Right atrium auricular region (tissue), 2 donors: Measurements from ENCODE around the gene YAP1. TPM values are rescaled to one million over a fixed set of nuclear protein-coding genes. Genes with fewer than 3 reads are reported as not detected.
A peak's percentile ranks its signal among the peaks of the same experiment; 100 is the strongest.

ENCODE experiments used
- DNase-seq: peaks from one replicate; pipeline ENCODE4 v3.0.0-alpha.2; 2019; ENCODE audit warnings: low spot score
- H3K27ac ChIP-seq, 2 donors: fragments of 200-600 bp; sonication (generic); 1 replicate in 1 of 2; 2 replicates in 1 of 2; pipeline ENCODE4 v1.5.1; 2016 to 2019
- H3K27me3 ChIP-seq, 2 donors: fragments of 200-600 bp; sonication (generic); one replicate each; pipeline versions ENCODE4 v1.5.1 to v1.6.0; 2017 to 2019
- H3K36me3 ChIP-seq: fragments of 200-600 bp; sonication (generic); one replicate; pipeline ENCODE4 v1.5.1; 2016
- H3K4me1 ChIP-seq, 2 donors: fragments of 200-600 bp; sonication (generic); one replicate each; pipeline versions ENCODE4 v1.5.1 to v1.6.0; 2017 to 2019
- H3K4me3 ChIP-seq, 2 donors: fragments of 200-600 bp; sonication (generic); 1 replicate in 1 of 2; 2 replicates in 1 of 2; pipeline ENCODE4 v1.5.1; 2017 to 2019; ENCODE audit warnings: mild to moderate bottlenecking in 1 of 2, moderate library complexity in 1 of 2
- H3K9me3 ChIP-seq, 2 donors: fragments of 200-600 bp; sonication (generic); one replicate each; pipeline ENCODE4 v1.5.1; 2019
- CTCF ChIP-seq, 2 donors: fragments of 200-600 bp; sonication (generic); IDR thresholded peaks; one replicate each; pipeline ENCODE4 v1.5.1; 2019; ENCODE audit warnings: antibody characterized with exemption in 2 of 2
- total RNA-seq, 2 donors: library from RNA; depleted of rRNA; stranded (reverse); fragments of >200 nt; gene quantifications; one replicate each; pipeline ENCODE4 v1.1.0, GENCODE V29; 2016

Gene YAP1
- total RNA-seq = 100 to 1,000 TPM in 1 of 2 donors, 10 to 100 TPM in 1; 85.0 to 135 TPM

GRCh38 chr11:102109896-102110760 lies at the start of gene YAP1:
Gene YAP1 (plus strand): TSS chr11:102110447. CDS start chr11:102110849, 402 bp downstream.
- no peaks in the 10 kb centered on the region for H3K9me3 ChIP-seq
- no peaks in the 10 kb centered on the region for H3K27me3 ChIP-seq
- H3K36me3 ChIP-seq = peaks cover 6% of the 10 kb centered on the region
- no peak for TF ChIP-seq CTCF (IDR thresholded peaks at IDR 0.05)
- H3K4me3 ChIP-seq = peak within 1 kb of the TSS; percentile 84 to 93
- H3K4me1 ChIP-seq = peaks cover 0 to 23% of the 10 kb centered on the region in 2 donors
- DNase-seq = peak; percentile 90
- peak within 1 kb of the TSS; percentile 95 to 99 for H3K27ac ChIP-seq

GRCh38 chr11:102061276-102061675 lies 49.0 kb upstream of the YAP1 start:
- Histone ChIP-seq H3K27ac (no peak overlapping the region), H3K4me1 (no peaks in the 10 kb centered on the region), H3K36me3 (no peaks in the 10 kb centered on the region), H3K9me3 (no peaks in the 10 kb centered on the region), H3K27me3 (no peaks in the 10 kb centered on the region), H3K4me3 (no peak overlapping the region)
- no peak for DNase-seq
- TF ChIP-seq CTCF (IDR thresholded peaks at IDR 0.05) = peak in 1 of 2 donors; percentile 53

- Histone ChIP-seq H3K27me3 (no peaks in the 10 kb centered on the region), H3K4me3 (no peak overlapping the region), H3K9me3 (no peaks in the 10 kb centered on the region), H3K27ac (no peak overlapping the region), H3K4me1 (no peaks in the 10 kb centered on the region), H3K36me3 (no peaks in the 10 kb centered on the region)
- TF ChIP-seq CTCF (IDR thresholded peaks at IDR 0.05) = no peak
- no peak for DNase-seq
Observed at GRCh38 chr11:102062106-102062505, 48.1 kb upstream of the YAP1 start.

DNA sequence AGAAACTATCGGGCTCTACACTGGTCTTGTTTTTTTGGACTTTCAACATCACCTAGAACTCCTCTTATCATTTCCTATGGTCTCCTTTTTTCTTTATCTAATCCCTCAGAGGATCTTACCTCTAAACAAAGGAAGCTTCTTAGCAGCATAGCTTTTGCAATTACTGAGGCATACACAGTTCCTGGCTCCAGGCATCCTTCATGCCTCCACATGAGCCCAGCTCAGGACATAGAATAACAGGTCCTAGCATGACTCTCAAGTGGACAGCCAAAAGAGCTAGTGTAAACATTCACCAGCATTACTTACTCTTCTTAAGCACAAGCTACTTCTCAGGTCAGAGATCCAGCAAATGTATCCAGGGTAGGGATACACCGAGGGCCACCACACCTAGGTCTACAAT lies 45.9 kb upstream of the YAP1 start:
- Histone ChIP-seq H3K4me3 (no peak overlapping the region), H3K27me3 (no peaks in the 10 kb centered on the region), H3K27ac (no peak overlapping the region), H3K36me3 (no peaks in the 10 kb centered on the region), H3K4me1 (no peaks in the 10 kb centered on the region), H3K9me3 (no peaks in the 10 kb centered on the region)
- TF ChIP-seq CTCF (IDR thresholded peaks at IDR 0.05) = no peak
- no peak for DNase-seq

DNA sequence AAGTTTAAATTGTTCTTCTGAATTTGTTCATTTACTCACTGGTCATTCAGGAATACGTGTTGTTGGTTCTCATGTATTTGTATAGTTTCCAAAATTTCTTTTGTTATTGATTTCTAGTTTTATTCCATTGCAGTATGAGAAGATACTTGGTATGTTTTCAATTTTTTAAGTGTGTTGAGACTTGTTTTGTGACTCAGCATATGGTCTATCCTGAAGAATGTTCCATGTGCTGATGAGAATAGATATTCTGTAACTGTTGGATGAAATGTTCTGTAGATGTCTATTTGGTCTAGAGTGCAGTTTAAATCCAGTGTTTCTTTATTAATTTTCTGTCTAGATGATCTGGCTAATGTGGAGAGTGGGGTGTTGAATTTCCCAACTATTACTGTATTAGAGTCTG lies 39.5 kb upstream of the YAP1 start:
- no peaks in the 10 kb centered on the region for H3K36me3 ChIP-seq
- H3K27ac ChIP-seq = no peak overlapping the region
- no peak for TF ChIP-seq CTCF (IDR thresholded peaks at IDR 0.05)
- H3K4me3 ChIP-seq = no peak overlapping the region
- no peaks in the 10 kb centered on the region for H3K27me3 ChIP-seq
- no peak for DNase-seq
- peaks cover 0 to 29% of the 10 kb centered on the region in 2 donors for H3K9me3 ChIP-seq
- H3K4me1 ChIP-seq = no peaks in the 10 kb centered on the region
